Erythroblast (primary cell): ENCODE results near the gene EIPR1.

Experiments used
- GATA1 ChIP-seq: IDR thresholded peaks from 2 replicates; pipeline ENCODE4 v1.6.1; 2011; ENCODE audit warnings: low read depth, mild to moderate bottlenecking, control low read depth, low read length, moderate library complexity
- POLR2A ChIP-seq: IDR thresholded peaks from 2 replicates; pipeline ENCODE4 v1.6.1; 2011; ENCODE audit warnings: mild to moderate bottlenecking, low read length

- TF ChIP-seq POLR2A (peak; percentile 89), GATA1 (no peak)
These were observed at the start of gene EIPR1 for GRCh38 chr2:3377612-3378432.
